ENCODE data around the gene LSMEM2.
A peak's percentile ranks its signal among the peaks of the same experiment; 100 is the strongest.
"Not testable (repeated sequence)": the region's sequence is repeated elsewhere in the genome, so short reads cannot be mapped to it uniquely, and the experiment has no call there.

LSMEM2 gene

DNA sequence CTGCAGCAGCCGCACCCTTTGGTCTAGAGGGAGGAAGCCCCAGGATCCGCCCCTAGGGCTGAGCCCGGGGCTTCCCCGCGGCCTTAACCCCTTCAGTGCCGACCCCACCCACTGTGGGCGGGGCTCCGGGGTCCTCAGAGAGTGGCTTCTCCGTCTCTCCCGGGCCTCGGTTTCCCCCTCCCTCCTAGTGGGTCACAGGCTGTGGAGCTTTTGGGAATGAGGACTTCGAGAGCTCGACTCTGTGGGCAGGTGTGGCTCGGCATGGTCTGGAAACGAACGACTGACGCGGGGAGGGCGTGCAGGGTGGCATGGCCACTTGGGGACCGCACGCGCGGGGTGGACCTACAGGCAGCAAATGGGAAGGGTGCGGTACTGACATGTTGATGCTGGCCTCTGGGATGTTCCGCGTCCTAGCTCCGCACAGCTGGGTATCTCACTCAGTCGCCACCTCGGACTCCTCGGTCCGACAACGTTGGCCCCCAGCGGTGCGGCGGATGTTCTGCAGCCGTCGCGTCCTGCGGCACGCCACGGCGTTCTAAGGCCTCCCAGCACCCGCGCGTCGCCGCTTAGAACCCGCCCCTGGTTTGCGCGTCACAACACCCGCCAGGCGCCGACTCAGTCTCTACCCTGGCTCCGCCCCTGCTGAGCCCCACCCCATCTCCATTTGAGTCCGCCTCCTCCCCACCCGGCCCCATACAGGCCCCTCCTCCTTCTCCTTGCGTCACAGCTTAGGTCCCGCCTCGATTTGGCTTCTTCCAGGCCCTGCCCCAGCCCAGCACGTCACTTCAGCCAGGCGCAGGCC, 20.1 kb downstream of the LSMEM2 start, which contains the start of the genes HYAL3 and NAA80:
HYAL3 (minus strand) TSS at position 570 of the 802 bp plus-strand sequence. CDS start 3,803 bp downstream, outside the sequence.
NAA80 (minus strand) TSS at position 570 of the 802 bp plus-strand sequence. CDS start 1,942 bp downstream, outside the sequence.
- peak; percentile 98 for DNase-seq (ENCODE audit: low spot score)

DNA sequence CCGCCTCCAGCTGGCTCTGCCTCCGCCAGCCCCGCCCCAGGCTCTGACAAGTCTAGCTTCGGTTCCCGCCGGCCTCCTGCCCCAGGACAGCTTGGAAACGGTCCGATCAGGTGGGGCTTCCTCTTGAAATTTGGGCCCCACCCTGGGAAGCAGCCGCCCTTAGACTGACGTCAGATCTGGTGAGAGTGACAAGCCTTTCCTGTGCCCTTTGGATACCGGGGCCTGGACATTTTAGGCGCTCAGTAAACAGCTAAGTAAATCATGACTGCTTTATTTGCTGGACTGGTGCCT, 20.7 kb downstream of the LSMEM2 start:
- no peak for DNase-seq (ENCODE audit: low spot score)

DNA sequence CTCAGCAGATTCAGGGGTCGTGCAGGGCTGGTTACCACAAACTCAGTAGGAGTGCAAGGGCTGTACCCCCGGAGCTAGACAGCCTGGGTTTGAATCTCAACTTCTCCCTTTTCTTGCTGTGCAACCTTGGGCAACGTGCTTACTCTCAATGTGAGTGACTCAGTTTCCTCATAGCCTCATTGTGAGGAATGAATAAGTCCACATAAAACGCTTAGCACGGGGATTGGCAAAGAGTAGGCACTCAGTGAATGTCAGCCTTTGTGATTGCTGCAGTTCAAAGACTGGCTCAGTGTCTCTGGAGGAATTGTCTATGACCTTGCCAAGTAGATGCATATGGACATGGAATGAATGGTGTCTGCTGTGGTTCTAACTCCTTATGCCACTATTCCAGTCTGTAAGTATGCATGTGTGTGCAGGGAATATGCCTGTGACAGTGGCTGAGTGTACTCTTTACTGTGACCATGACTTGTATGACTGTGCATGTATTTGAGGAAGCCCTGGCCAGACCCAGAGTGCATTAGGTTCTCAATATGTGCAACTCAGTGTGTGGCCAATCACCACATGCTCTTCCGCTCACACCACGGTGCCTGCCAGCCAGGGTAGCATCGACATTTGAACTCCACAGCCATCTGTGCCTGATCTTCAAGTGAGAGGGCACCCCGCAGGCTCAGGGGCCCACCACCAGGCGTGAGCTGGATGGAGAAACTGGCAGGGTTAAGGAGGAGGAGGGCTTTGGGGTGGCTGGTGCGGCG, 21.2 kb downstream of the LSMEM2 start:
- DNase-seq (ENCODE audit: low spot score) = no peak

DNA sequence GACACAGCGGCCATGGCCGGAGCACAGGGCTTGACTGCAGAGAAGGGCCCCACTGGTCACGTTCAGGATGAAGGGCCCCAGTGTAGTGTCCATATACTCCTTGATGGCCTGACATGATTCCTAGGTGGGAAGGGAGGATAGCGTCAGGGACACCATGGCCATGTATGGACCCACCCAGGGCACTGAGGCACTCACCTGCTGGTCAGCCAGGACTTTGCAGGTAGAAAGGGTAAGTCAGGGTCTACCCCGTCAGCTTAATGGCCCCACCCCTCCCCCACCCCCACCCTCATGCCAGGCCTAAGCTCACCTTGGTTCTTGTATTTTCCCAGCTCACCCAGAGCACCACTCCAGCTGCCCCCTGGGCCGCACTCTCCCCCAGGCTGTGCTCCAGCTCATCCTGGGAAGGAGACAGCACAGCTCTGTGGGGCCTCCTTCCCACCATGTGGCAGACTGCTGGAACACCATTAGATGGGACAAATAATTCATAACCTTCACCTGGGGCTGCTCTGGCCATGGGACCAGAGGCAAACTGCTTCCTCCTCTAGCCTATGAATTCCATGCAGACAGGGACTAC, 21.9 kb downstream of the LSMEM2 start:
- DNase-seq (ENCODE audit: low spot score) = no peak

DNA sequence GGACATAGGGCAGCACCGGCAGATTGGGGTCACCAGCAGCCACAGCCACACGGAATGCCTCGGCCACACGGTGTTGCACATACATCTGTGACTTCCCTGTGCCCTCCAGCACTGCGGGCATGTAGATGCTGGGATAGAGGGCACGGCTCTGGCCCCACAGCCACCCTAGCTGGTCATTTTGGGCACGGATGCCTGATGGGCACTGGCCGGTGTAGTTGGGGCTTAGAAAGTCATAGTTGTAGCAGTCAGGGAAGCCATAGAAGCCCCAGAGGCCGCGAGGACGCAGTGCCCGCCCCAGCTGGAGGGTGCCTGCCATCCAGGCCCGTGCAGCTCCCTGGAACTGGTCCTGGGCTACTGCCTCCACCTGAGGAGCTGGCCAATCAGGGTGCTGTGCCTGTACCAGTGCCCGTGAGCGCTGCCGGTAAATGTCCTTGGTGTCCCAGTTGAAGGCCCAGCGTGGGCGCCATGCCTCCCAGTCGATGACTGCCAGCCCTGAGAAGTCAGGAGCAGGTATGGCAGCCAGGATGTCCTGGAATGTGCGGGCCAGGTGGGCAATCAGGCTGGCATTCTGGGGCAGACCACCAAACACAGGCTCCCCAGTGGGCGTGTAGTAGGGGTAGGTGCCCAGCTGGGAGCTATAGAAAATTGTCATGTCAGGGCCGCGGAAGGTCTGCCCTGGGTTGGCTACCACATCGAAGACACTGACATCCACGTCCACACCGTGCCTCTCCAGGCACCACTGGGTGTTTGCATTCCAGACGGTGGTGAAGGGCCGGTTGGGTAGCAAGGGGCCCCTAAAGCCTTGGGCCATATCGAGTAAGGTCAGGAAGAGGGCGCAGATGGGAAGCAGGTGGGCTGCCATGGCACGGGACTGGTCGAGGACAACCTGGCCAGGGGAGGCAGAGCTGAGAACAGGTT, 23.5 kb downstream of the LSMEM2 start:
- no peak for DNase-seq (ENCODE audit: low spot score)

DNA sequence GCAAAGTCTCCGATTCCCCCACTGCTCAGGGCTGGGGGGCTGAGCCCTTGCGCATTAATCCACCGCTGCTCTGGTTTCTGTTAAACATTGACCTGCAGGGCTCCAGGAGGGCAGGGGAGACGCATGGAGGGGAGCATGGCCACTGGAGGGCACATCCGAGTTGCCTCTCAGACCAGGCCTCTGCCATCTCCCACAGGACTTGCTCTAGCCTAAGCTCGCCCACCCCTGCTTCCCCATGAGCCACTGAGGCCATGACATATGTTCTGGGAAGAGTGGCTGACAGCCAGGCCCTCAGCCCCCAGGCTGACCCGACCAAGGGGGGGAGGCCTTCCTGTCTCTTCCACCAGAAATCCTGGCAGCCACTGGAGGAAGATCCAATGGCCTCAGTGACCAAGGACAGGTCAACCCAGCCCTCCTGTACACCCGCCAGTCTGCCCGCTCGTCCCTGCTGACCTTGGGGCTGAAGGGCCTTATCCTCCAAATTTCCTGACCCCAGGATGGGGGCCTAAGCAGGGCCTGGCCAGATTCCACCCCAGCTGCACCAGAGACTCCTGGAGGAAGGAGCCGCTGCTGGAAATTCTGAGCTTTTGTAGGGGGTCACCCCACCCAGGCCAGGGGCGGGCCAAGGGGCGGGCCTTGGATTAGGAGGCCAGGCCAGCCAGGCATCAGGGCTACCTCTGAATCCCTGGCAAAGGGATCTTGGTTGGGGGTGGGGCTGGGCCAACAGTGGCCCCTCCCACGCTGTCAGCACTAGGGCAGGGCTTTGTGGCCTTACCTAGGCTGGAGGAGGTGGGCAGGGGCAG, 24.3 kb downstream of the LSMEM2 start, which contains the start of gene HYAL1:
HYAL1 (minus strand) TSS at position 562 of the 803 bp plus-strand sequence. CDS start 618 bp downstream, outside the sequence.
- DNase-seq (ENCODE audit: low spot score) = no peak

DNA sequence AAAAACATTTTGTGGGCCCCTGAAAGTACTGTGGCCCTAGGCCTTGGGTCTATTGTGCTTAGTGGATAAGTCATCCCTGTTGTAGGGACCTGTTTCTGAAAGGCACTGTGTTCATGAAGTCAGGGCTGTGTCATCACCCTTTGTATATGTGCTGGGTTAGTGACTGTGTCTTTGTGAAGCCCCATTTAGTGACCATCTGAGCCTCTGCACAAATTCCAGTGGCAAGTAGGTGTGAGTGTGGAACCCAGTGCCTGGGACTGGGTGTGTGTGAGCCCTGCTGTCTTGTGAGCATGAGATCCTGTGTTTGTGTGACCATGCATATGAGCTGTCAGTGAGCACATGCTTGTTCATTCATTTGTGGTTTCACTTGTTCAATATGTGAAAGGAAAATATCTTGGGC, 25.7 kb downstream of the LSMEM2 start:
- no peak for DNase-seq (ENCODE audit: low spot score)

DNA sequence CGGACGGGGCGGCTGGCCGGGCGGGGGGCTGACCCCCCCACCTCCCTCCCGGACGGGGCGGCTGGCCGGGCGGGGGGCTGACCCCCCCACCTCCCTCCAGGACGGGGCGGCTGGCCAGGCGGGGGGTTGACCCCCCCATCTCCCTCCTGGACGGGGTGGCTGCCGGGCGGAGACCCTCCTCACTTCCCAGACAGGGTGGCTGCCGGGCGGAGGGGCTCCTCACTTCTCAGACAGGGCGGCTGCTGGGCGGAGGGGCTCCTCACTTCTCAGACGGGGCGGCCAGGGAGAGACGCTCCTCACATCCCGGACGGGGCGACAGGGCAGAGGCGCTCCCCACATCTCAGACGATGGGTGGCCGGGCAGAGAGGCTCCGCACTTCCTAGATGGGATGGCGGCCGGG, 33.2 kb downstream of the LSMEM2 start:
- not testable (repeated sequence) for DNase-seq (ENCODE audit: low spot score)

DNA sequence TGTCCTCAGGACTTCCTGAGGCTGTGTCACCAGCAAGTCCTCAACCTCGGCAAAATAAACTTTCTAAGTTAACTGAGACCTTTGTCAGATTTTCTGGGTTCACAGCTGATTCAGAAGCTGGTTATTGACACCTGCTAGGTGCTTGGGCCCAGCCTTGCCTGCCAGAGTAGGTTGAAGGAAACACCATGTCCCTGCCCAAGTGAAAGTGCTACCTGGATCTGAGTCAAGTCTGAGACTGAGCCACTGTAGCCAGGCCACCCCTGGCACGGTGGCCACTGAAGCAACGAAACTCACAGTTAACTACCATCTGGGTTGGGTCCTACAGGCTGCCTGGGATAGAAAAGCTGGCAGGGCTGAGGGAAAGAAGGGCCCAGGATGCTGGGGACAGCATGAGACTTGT, 35.5 kb downstream of the LSMEM2 start:
- DNase-seq (ENCODE audit: low spot score) = no peak

DNA sequence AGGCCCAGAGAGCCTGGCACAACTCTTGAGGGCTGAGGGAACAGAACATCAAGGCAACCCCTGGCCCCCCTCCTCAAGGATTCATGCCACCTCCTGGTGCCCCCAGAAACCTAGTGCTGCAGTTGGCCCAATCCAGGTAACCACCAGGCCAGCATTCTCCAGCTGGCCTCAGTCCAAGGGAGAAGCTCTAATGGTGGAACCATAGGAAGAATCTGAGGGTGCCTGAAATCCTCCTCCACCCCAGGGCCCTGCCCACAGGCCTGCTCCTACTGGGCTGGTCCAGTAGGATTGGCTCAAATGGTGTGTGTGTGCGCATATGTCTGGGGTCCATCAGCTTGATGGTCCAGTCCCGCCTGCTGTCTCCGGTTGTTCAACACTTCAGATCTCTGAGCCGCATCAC, 35.9 kb downstream of the LSMEM2 start:
- no peak for DNase-seq (ENCODE audit: low spot score)

DNA sequence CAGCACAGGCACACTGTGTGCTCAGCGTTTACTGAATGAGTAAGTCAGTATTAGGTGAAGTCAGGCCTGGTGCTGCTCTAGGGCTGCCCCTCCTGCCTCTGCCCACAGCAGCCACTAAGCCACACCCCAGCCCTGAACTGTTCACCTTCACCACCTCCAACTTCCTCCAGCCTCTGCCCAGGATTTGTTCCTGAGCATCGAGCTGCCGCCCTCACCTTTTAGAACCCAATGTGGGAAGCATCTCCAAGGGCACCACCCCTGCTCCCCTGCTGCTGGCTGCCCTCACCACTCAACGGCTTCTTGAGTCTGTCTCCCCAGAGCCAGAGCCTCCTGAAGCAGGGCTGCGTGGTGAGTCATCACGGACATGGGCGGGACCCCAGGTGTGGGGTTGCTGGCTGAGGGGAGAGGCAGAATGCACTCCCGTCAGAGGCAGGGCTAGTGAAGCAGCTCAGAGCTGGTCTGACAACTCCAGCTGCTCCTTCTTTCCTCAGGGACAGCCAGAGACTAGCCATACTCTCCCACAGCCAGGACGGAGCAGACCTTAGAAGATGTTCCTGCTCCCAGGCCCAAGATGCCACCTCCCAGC, 37.9 kb downstream of the LSMEM2 start:
- DNase-seq (ENCODE audit: low spot score) = no peak

DNA sequence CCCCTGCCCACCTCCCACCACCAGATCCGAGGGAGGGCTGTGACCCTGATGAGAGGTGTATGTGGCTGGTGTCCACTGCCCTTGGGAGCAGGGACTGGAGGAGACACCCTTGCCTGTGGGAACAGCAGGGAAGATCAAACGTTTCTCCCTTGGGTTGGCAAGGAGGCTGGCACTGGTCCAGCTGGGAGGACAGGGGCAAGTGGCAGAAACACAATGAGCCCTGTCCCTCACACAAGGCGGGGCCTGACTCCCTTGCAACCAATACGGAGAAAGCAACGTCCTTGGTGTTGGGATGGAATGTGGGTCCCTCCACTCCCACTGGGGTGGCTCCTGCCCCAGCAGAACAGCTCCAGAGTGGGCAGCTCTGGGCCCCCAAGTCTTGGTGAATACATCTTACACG, 38.4 kb downstream of the LSMEM2 start:
- no peak for DNase-seq (ENCODE audit: low spot score)

DNA sequence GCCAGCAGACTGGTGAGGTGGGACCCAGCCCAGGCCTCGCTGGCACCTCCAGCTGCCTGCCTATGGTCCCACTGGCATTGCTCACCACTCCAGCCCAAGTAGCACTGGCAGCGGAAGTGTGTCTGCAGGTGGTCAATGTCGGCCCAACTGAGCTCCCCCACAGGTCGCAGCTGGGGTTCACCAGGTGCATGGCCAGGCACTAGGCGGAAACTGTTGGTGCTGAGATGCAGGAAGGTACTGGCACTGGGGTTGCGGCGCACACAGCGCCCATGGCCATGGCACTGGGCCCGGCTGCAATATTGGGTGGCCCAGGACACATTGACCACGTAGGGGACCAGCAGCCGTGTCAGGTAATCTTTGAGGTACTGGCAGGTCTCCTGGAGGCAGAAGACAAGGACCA, 39.3 kb downstream of the LSMEM2 start:
- no peak for DNase-seq (ENCODE audit: low spot score)

DNA sequence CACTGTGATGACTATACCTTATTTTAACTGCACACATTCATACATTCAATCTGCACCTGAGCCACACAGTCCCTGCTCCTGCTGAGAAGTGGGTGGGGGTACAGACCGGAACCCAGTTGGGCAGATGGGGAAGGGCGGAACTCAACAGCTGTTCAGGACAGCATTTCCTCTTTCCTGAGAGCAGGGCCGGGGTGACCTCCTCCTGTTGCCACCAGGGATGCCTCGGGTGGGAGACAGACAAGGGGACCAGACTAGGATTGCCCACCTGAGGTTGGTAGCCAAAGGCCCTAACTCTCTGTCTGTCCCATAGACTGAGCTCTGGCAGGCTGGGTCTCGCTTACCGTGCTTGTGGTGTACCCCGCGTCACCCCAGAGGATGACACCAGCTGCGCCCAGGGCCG, 39.7 kb downstream of the LSMEM2 start:
- DNase-seq (ENCODE audit: low spot score) = no peak

DNA sequence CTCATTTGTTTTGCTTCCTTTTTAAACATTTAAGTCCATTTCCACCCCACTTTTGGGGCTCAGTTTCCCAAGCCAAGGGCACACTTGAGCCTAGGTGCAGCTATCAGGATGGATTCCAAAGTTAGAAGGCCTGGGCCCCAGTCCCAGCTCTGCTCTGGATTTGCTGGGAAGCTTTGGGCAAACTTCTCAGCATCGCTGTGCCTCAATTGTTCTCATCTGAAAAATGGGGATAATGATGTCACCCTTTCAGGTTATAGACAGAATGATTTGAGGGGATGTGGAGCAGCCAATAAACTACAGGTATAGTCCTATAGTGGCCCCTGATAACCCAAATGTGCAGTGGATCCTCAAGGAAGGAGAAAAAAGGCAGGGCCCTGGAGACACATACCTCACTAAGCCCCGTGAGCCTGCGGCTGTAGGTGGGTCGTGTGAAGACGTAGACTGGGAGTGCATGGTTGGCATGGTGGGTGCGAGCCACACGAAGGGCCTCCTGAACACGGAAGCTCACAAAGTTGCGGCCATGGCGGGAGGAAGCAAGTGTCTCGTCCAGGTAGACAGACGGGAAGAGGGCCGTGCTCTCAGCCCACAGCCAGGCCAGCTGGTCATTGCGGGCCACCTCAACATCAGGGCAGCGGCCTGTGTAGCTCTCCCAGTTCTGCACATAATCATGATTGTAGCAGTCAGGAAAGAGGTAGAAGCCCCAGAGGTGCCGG, 40.5 kb downstream of the LSMEM2 start:
- no peak for DNase-seq (ENCODE audit: low spot score)

DNA sequence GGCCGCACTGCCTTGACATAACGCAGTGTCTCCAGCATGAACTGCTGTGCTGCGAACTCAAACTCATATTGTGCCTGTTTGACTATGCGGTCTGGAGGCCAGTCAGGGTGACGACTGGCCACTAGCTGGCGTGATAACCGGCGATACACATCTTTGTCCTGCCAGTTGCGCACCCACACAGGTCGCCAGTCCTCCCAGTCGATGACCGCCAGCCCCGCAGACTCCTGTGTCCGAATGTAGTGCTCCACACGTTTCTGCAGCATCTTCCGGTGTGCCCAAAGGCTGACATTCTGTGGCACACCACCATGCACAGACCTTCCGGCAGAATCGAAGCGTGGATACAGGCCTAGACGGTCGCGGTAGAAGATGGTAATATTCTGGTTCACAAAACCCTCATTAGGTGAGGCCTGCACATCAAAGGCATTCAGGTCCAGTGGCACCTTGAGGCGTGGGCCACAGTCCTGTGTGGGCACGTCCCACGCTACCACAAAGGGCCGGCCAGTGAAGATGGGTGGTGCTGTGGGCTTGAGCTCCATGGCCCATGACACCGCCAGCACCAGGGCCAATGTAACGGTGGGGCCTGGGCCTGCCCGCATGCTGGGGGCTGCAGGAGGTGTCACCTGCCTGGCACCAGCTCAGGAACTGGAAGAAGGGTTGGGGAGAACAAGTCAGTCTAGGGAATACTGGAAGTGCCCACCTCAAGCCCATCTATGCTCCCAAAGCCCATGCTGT, 41.2 kb downstream of the LSMEM2 start:
- no peak for DNase-seq (ENCODE audit: low spot score)

DNA sequence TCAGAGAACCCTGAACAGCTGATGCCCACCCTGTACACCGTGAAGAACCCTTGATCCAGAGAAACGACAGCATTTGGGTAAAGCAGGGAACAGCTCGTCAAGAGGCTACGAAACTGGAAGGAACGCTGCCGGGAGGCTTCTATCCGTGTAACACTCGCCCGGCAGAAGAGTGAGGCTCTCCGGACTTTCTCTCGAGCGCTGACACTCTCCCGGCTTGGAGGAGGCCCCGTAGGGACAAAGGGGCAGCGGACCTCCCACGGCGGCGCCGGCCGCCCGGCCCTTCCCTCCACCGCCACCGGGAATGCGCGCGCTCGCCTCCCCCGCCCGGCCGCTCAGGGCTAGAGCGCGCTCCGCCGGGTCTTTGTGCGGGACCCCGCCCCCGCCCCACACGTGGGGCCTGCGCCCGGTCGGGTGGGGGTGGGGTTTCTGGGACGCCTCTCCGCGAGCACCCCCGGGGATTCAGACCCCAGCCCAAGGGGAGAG, 42.0 kb downstream of the LSMEM2 start:
- peak; percentile 77 for DNase-seq (ENCODE audit: low spot score)

DNA sequence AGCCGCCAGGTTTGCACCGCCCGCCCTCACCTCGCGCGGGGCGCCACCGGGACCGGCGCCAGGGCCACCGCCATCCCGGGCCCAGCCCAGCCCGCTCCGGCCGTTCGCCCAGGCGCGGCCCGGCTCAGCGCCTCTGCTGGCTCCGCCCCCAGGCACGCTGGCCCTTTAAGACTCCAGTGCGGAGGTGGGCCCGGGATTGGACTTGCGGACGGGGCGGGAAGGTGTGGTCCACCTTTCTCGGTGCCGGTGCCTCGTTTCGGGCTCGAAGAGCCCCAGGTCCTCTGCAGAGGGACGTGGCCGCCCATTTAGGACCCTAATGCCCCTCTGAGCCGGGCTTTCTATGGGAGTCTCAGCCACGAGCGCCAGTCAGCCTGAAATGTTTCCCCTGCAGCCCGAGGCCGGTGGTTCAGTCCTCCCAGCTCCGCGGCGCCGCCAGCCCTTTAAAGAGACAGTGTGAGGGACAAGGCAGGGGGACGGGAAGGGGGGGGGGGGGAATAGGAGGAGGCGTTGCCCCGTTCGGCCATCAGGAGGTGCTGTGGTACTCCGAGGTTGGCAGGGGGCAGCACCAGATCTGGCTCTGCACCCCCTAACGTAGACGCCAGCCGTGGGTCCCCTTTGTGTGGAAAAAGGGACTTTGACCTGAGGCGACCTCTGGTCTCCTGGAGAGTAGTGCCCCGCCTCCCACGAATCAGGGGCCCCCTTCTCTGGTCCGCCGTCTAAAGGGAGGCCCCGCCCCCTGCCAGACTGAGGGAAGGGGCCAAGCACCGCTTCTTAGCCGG, 42.6 kb downstream of the LSMEM2 start:
- peak; percentile 91 for DNase-seq (ENCODE audit: low spot score)

DNA sequence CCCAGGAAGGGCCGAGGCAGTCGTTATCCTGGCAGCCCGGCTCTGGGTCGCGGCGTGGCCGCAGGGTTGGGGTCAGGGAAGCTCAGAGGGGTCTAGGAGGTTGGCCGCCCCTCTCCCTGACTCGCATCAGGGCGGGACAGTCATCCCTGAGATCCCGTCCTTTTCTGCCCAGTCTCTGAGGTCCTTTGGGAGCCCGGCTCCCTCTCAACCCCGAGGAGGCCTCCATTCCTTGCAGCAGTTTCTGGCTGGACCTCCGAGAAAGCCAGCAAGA, 43.2 kb downstream of the LSMEM2 start:
- DNase-seq (ENCODE audit: low spot score) = no peak

Data from HuH-7 (cell line).